ENCODE results near the gene BAZ1B. TPM values are rescaled to one million over a fixed set of nuclear protein-coding genes. Genes with fewer than 3 reads are reported as not detected.

BAZ1B gene
- total RNA-seq, 1 experiment from 2014 or later, result 66.3 TPM

GRCh38 chr7:73560109-73560835, 38.2 kb upstream of the BAZ1B start:
- Mint-ChIP-seq H3K27ac (no peak overlapping the region), H3K4me3 (no peak overlapping the region), H3K9me3 (peaks cover 3% of the 10 kb centered on the region), H3K4me1 (peaks cover 17% of the 10 kb centered on the region), H3K36me3 (no peaks in the 10 kb centered on the region), H3K27me3 (ENCODE audit: low read depth) (peaks cover 34% of the 10 kb centered on the region)
- DNase-seq (ENCODE audit: low spot score) (no peak), ATAC-seq (no peak)
- POLR2A ChIA-PET, result no interaction called here
- CTCF ChIA-PET, result interaction anchor here (1.0 to 1.4 kb wide), 3 partner anchors 27 to 165 kb away, joined by 3 to 5 read pairs (median 4); no protein-coding TSS in a partner anchor
- TF ChIP-seq FOXP4 (CRISPR knock-in tag; IDR thresholded peaks at IDR 0.05) (no peak), ESRRA (CRISPR knock-in tag; IDR thresholded peaks at IDR 0.05; ENCODE audit: borderline replicate concordance) (no peak), E2F4 (CRISPR knock-in tag; IDR thresholded peaks at IDR 0.05; ENCODE audit: borderline replicate concordance, low read depth) (no peak), TP53 (CRISPR knock-in tag; IDR thresholded peaks at IDR 0.05) (no peak), ZSCAN18 (CRISPR knock-in tag; IDR thresholded peaks at IDR 0.05) (no peak), EMX1 (CRISPR knock-in tag; IDR thresholded peaks at IDR 0.05) (no peak), AFF4 (CRISPR knock-in tag; IDR thresholded peaks at IDR 0.05; ENCODE audit: borderline replicate concordance) (no peak), FOXK1 (CRISPR knock-in tag; IDR thresholded peaks at IDR 0.05) (no peak), ZBTB21 (CRISPR knock-in tag; IDR thresholded peaks at IDR 0.05; ENCODE audit: borderline replicate concordance) (no peak), ATF1 (CRISPR knock-in tag; IDR thresholded peaks at IDR 0.05) (no peak), PRRX2 (CRISPR knock-in tag; IDR thresholded peaks at IDR 0.05) (no peak), HMGXB4 (CRISPR knock-in tag; IDR thresholded peaks at IDR 0.05) (no peak), CBFB (CRISPR knock-in tag; IDR thresholded peaks at IDR 0.05; ENCODE audit: low read depth) (no peak)

Data from WTC11 (cell line).